OCI-LY7 (cell line): ENCODE data around the gene RPS8. TPM values are rescaled to one million over a fixed set of nuclear protein-coding genes. Genes with fewer than 3 reads are reported as not detected.
"Not testable (repeated sequence)": the region's sequence is repeated elsewhere in the genome, so short reads cannot be mapped to it uniquely, and the experiment has no call there.

ENCODE experiments used
- BruUV-seq: library from RNA; stranded (reverse); fragments of 400-500 nt; replicated peaks from 2 replicates; lab custom pipeline; 2021; lab: Mats Ljungman, UMichigan
- CTCF ChIA-PET: fragments of 300-600 bp; sonication (Branson Sonifier 250); formaldehyde crosslinking; loops from one replicate; lab custom pipeline; 2022; ENCODE audit warnings: antibody characterized with exemption; ENCODE audit not compliant: unreplicated experiment; lab: Charles Lee
- POLR2A ChIA-PET: fragments of 300-600 bp; sonication (Branson Sonifier 250); formaldehyde crosslinking; loops from one replicate; lab custom pipeline; 2022; ENCODE audit warnings: antibody characterized with exemption; lab: Charles Lee
- DNase-seq: peaks from one replicate; pipeline ENCODE4 v3.0.0-alpha.2; 2015; ENCODE audit warnings: low spot score
- H2AFZ ChIP-seq: fragments of 200-600 bp; sonication (generic), shearing (Covaris generic); 2 replicates; pipeline ENCODE4 v1.6.1; 2014; ENCODE audit warnings: mild to moderate bottlenecking, antibody characterized with exemption, low read length, moderate library complexity
- H3K27ac ChIP-seq: fragments of 200-600 bp; sonication (generic); 2 replicates; pipeline ENCODE4 v1.5.1; 2014; ENCODE audit warnings: mixed run types, low read depth, mild to moderate bottlenecking, moderate library complexity, low read length, inconsistent platforms; ENCODE audit not compliant: poor library complexity, severe bottlenecking
- H3K36me3 ChIP-seq: fragments of 200-600 bp; sonication (generic); 2 replicates; pipeline ENCODE4 v1.6.1; 2014; ENCODE audit warnings: mild to moderate bottlenecking, antibody characterized with exemption, low read length, moderate library complexity, mixed read lengths; ENCODE audit not compliant: insufficient read depth
- H3K4me1 ChIP-seq: fragments of 200-600 bp; sonication (generic); 2 replicates; pipeline ENCODE4 v1.5.1; 2014; ENCODE audit warnings: mild to moderate bottlenecking, low read length; ENCODE audit not compliant: insufficient read depth, poor library complexity, severe bottlenecking
- H3K4me2 ChIP-seq: fragments of 200-600 bp; sonication (generic); 2 replicates; pipeline ENCODE4 v1.6.1; 2014; ENCODE audit warnings: mild to moderate bottlenecking, low read length
- H3K4me3 ChIP-seq: fragments of 200-600 bp; sonication (generic); 2 replicates; pipeline ENCODE4 v1.5.1; 2014; ENCODE audit warnings: mild to moderate bottlenecking, low read depth, low read length; ENCODE audit not compliant: poor library complexity, severe bottlenecking
- H3K79me2 ChIP-seq: fragments of 200-600 bp; sonication (generic); 2 replicates; pipeline ENCODE4 v1.6.1; 2016; ENCODE audit warnings: low read depth, mild to moderate bottlenecking, low read length, moderate library complexity, mixed read lengths; ENCODE audit not compliant: insufficient read depth
- H3K9me2 ChIP-seq: fragments of 200-600 bp; sonication (generic); 2 replicates; pipeline ENCODE4 v1.6.1; 2016; ENCODE audit warnings: mild to moderate bottlenecking, low read length, mixed read lengths; ENCODE audit not compliant: insufficient read depth
- H3K9me3 ChIP-seq: fragments of 200-600 bp; sonication (generic); 2 replicates; pipeline ENCODE4 v1.6.1; 2014; ENCODE audit warnings: mild to moderate bottlenecking, mixed run types, low read length, mixed read lengths
- H4K20me1 ChIP-seq: fragments of 200-600 bp; sonication (generic); 2 replicates; pipeline ENCODE4 v1.6.1; 2014; ENCODE audit warnings: mild to moderate bottlenecking, antibody characterized with exemption, low read length, moderate library complexity, mixed read lengths; ENCODE audit not compliant: insufficient read depth
- EZH2phosphoT487 ChIP-seq: fragments of 200-600 bp; sonication (generic); IDR thresholded peaks from 2 replicates; pipeline ENCODE4 v1.6.1; 2018; ENCODE audit warnings: low read depth, borderline replicate concordance, mild to moderate bottlenecking, mixed run types, antibody characterized with exemption, low read length, moderate library complexity, mixed read lengths
- intact Hi-C: fragments of 100-400 bp; cut with micrococcal nuclease; formaldehyde crosslinking; loops from one replicate; pipeline ENCODE4 v1.10.0; 2022; ENCODE audit not compliant: unreplicated experiment
- total RNA-seq, 2 experiments: library from RNA; depleted of rRNA in 1 of 2; stranded (reverse); fragments of >200 nt in 1 of 2; shearing (Covaris generic) in 1 of 2; gene quantifications; 2 replicates each; pipeline ENCODE4 v1.2.3, GENCODE V29; 2014 to 2022
- TF ChIP-seq, protein P1 (sequence below): fragments of 200-600 bp; sonication (generic); conservative IDR thresholded peaks from 2 replicates; pipeline ENCODE4 v1.5.1; 2014; ENCODE audit warnings: mild to moderate bottlenecking, antibody characterized with exemption, low read length, moderate library complexity, mixed read lengths

RPS8 gene
- total RNA-seq, 2 experiments from 2014 or later = 2,707 to 4,355 TPM

DNA sequence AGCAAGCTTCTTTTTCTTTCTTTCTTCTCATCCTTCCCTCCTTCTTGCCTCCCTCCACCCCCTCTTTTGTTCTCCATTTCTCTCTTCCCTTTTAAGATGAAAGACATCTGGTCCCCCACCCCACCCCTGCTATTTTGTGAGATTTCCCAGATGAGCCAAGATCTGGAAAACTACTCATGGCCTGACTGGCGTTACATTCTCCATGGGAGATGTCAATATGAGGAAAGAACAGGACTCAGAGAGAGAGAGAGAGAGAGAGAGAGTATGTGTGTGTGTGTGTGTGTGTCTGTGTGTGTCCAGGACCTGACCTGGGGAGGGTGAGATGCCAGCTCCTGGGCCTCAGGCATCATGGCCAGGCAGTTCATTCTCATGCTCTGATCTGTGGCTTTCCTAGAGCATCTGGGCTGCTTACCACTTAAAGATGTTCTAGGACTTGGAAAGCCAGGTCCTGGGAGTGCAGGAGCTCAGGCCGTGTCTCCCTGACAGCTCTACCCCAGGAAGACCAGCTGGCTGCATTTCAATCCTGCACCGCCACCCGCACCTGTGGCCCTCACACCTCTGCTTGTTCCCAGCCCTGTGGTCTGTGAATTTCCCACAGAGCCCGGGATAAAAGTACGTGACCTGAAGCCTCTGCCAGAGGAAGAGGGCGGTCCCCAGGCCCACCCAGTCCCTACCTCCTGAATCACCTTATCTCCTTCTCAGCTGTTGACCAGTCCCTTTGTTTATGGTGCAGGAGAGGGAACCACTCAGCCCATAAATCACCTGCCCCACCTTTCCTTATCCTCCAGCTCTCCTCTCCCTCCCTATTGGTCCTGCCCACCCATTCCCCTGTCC lies 15.8 kb downstream of the RPS8 start:
- POLR2A ChIA-PET = interaction anchor here (0.7 to 1.6 kb wide), 8 partner anchors 9 to 93 kb away, joined by 3 to 5 read pairs (median 3); partner anchors contain the start of gene PLK3
- H3K4me1 ChIP-seq = peaks cover 5% of the 10 kb centered on the region
- DNase-seq = no peak
- H3K9me3 ChIP-seq = no peaks in the 10 kb centered on the region
- no peak overlapping the region for H2AFZ ChIP-seq
- H3K4me2 ChIP-seq = no peak overlapping the region
- H3K79me2 ChIP-seq = no peaks in the 10 kb centered on the region
- intact Hi-C loops = loop anchor here (5.0 kb wide), 1 partner anchor 511 kb away; no protein-coding TSS in a partner anchor
- CTCF ChIA-PET = no interaction called here
- H3K27ac ChIP-seq = no peak overlapping the region
- BruUV-seq = no TSS peak
- TF ChIP-seq, protein P1, sequence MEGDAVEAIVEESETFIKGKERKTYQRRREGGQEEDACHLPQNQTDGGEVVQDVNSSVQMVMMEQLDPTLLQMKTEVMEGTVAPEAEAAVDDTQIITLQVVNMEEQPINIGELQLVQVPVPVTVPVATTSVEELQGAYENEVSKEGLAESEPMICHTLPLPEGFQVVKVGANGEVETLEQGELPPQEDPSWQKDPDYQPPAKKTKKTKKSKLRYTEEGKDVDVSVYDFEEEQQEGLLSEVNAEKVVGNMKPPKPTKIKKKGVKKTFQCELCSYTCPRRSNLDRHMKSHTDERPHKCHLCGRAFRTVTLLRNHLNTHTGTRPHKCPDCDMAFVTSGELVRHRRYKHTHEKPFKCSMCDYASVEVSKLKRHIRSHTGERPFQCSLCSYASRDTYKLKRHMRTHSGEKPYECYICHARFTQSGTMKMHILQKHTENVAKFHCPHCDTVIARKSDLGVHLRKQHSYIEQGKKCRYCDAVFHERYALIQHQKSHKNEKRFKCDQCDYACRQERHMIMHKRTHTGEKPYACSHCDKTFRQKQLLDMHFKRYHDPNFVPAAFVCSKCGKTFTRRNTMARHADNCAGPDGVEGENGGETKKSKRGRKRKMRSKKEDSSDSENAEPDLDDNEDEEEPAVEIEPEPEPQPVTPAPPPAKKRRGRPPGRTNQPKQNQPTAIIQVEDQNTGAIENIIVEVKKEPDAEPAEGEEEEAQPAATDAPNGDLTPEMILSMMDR = no peak
- TF ChIP-seq EZH2phosphoT487 = no peak
- no peak overlapping the region for H3K4me3 ChIP-seq
- no peaks in the 10 kb centered on the region for H4K20me1 ChIP-seq
- no peaks in the 10 kb centered on the region for H3K9me2 ChIP-seq
- no peaks in the 10 kb centered on the region for H3K36me3 ChIP-seq

DNA sequence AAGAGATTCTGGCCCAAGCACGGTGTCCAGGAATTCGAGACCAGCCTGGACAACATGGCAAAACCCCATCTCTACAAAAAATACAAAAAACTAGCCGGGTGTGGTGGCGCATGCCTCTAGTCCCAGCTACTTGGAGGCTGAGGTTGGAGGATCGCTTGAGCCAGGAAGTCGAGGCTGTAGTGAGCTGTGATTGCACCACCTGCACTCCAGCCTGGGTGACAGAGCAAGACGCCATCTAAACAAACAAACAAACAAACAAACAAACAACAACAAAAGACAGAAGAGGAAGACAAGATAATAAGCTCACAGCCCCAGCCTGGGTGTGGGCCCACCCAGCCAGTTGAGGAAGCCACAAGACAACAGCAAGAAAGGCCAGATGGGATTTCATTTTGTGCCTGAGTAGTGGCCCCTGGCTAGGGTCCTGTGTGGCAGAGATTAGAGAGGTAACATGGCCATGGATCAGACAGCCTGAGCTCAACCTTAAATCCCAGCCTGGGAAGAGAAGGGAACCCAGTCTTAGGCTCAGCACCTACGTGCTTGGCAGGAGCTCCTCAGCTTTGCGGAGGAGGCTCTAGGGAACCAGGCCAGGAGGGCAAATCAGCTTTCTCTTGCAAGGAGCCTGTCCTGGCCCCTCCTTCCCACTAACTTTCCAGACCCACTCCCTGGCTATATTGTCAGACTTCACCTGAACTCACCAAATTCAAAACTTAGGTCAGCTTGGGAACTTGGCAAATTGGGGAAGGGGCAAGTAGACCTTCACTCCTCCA lies 17.6 kb downstream of the RPS8 start:
- Histone ChIP-seq H3K4me1 (no peaks in the 10 kb centered on the region), H3K4me2 (no peak overlapping the region), H3K27ac (no peak overlapping the region), H4K20me1 (no peaks in the 10 kb centered on the region), H3K9me3 (no peaks in the 10 kb centered on the region), H3K79me2 (no peaks in the 10 kb centered on the region), H3K4me3 (no peak overlapping the region), H3K36me3 (no peaks in the 10 kb centered on the region), H3K9me2 (no peaks in the 10 kb centered on the region), H2AFZ (no peak overlapping the region)
- no peak for DNase-seq
- CTCF ChIA-PET = interaction anchor here (0.5 to 0.6 kb wide), 2 partner anchors 17 to 219 kb away, joined by 3 read pairs; partner anchors contain the start of gene UROD
- intact Hi-C loops = loop anchor here (2.0 to 5.0 kb wide), 2 partner anchors 218 to 509 kb away; partner anchors contain the start of gene HECTD3
- POLR2A ChIA-PET = interaction anchor here (0.6 to 1.2 kb wide), 8 partner anchors 10 to 785 kb away, joined by 3 to 5 read pairs (median 3); no protein-coding TSS in a partner anchor
- TF ChIP-seq, protein P1 = no peak
- TF ChIP-seq EZH2phosphoT487 = no peak
- BruUV-seq = no TSS peak

DNA sequence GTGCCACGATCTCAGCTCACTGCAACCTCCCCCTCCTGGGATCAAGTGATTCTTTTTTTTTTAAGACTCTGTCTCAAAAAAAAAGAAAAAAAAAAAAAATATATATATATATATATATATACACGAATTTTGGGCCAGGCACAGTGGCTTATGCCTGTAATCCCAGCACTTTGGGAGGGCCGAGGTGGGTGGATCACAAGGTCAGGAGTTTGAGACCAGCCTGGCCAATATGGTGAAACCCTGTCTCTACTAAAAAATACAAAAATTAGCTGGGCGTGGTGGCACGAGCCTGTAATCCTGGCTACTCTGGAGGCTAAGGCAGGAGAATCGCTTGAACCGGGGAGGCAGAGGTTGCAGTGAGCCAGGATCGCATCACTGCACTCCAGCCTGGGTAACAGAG lies 22.5 kb downstream of the RPS8 start:
- H3K9me3 ChIP-seq, H3K9me2 ChIP-seq, H3K36me3 ChIP-seq, H3K27ac ChIP-seq, H4K20me1 ChIP-seq, CTCF ChIA-PET, H3K4me3 ChIP-seq, DNase-seq, H3K4me2 ChIP-seq, H3K79me2 ChIP-seq, BruUV-seq: not testable (repeated sequence)
- POLR2A ChIA-PET = interaction anchor here (0.6 kb wide), 2 partner anchors 35 to 85 kb away, joined by 3 to 4 read pairs; no protein-coding TSS in a partner anchor
- peak overlapping the region; percentile 34 for H2AFZ ChIP-seq
- H3K4me1 ChIP-seq = peaks cover 30% of the 10 kb centered on the region
- intact Hi-C loops = loop anchor here (2.0 kb wide), 1 partner anchor 21 kb away; no protein-coding TSS in a partner anchor
